Lower lobe of right lung (tissue), 2 donors: ENCODE data around the gene PANK4. TPM values are rescaled to one million over a fixed set of nuclear protein-coding genes. Genes with fewer than 3 reads are reported as not detected.
A peak's percentile ranks its signal among the peaks of the same experiment; 100 is the strongest.

Experiments used
- ATAC-seq, 2 donors: fragments of 200-7000 bp; cut with Tn5 transposase; one replicate each; pipeline ENCODE4 v1.9.1; 2020 to 2022; ENCODE audit warnings: mild to moderate bottlenecking in 2 of 2, moderate library complexity in 2 of 2
- DNase-seq: peaks from one replicate; pipeline ENCODE4 v3.0.0-alpha.2; 2020
- H3K27ac ChIP-seq: fragments of 200-600 bp; one replicate; pipeline ENCODE4 v1.8.0; 2022
- H3K27me3 ChIP-seq: fragments of 200-600 bp; one replicate; pipeline ENCODE4 v1.8.0; 2022; ENCODE audit warnings: low read depth
- H3K36me3 ChIP-seq: fragments of 200-600 bp; one replicate; pipeline ENCODE4 v1.8.0; 2022; ENCODE audit warnings: mild to moderate bottlenecking
- H3K4me1 ChIP-seq: fragments of 200-600 bp; one replicate; pipeline ENCODE4 v1.8.0; 2022
- H3K4me3 ChIP-seq: fragments of 200-600 bp; one replicate; pipeline ENCODE4 v1.8.0; 2022; ENCODE audit warnings: mild to moderate bottlenecking
- H3K9me3 ChIP-seq: fragments of 200-600 bp; one replicate; pipeline ENCODE4 v1.8.0; 2022
- intact Hi-C: fragments of 100-400 bp; cut with DNase I; formaldehyde crosslinking; loops from one replicate; pipeline ENCODE4 v1.11.0; 2022
- total RNA-seq: library from RNA; stranded (reverse); fragmentation: NEBNext Ultra II Directional; extraction: Animal tissue kit (Norgen Biotek cat#: 25700); gene quantifications from one replicate; pipeline ENCODE4 v1.2.1, GENCODE V29; 2021
- TF ChIP-seq, protein P1 (sequence below): fragments of 200-600 bp; IDR thresholded peaks from one replicate; pipeline ENCODE4 v1.8.0; 2022; ENCODE audit warnings: antibody characterized with exemption, mild to moderate bottlenecking
- donor health status: DM: no; HTN: yes; CAD: no; lungs with severe emphysema.

Gene PANK4
- total RNA-seq, 1 donor from 2014 or later = 39.2 TPM

- ATAC-seq (no peak), DNase-seq (no peak)
- Histone ChIP-seq H3K27ac (no peak overlapping the region), H3K36me3 (no peaks in the 10 kb centered on the region), H3K9me3 (no peaks in the 10 kb centered on the region), H3K27me3 (peaks cover 28% of the 10 kb centered on the region), H3K4me3 (no peak overlapping the region), H3K4me1 (peaks cover 5% of the 10 kb centered on the region)
- TF ChIP-seq, protein P1, sequence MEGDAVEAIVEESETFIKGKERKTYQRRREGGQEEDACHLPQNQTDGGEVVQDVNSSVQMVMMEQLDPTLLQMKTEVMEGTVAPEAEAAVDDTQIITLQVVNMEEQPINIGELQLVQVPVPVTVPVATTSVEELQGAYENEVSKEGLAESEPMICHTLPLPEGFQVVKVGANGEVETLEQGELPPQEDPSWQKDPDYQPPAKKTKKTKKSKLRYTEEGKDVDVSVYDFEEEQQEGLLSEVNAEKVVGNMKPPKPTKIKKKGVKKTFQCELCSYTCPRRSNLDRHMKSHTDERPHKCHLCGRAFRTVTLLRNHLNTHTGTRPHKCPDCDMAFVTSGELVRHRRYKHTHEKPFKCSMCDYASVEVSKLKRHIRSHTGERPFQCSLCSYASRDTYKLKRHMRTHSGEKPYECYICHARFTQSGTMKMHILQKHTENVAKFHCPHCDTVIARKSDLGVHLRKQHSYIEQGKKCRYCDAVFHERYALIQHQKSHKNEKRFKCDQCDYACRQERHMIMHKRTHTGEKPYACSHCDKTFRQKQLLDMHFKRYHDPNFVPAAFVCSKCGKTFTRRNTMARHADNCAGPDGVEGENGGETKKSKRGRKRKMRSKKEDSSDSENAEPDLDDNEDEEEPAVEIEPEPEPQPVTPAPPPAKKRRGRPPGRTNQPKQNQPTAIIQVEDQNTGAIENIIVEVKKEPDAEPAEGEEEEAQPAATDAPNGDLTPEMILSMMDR = no peak
- intact Hi-C loops = no loop called here
Observed at GRCh38 chr1:2497891-2498290, 28.5 kb downstream of the PANK4 start.

DNA sequence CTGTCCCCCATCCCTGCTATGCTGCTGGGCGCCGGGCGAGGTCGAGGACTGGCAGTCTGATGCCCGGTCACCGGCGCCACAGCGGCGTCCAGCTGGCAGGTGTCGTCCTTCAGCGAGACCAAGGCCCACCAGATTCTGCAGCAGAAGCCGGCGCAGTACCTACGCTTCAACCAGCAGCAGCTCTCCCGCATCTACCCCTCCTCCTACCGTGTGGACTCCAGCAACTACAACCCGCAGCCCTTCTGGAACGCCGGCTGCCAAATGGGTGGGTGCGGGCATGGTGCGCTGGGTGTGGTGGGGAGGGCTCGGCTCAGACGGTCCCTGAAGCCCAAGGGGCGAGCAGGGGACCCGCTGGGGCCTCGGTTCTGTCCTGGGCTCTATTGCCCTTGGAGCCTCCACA is 29.6 kb downstream of the PANK4 start:
- Histone ChIP-seq H3K9me3 (no peaks in the 10 kb centered on the region), H3K4me1 (peaks cover 5% of the 10 kb centered on the region), H3K27me3 (peaks cover 17% of the 10 kb centered on the region), H3K4me3 (no peak overlapping the region), H3K36me3 (no peaks in the 10 kb centered on the region), H3K27ac (no peak overlapping the region)
- intact Hi-C loops = no loop called here
- TF ChIP-seq, protein P1 = no peak
- no peak for DNase-seq
- ATAC-seq = no peak

- no peak overlapping the region for H3K27ac ChIP-seq
- H3K36me3 ChIP-seq = no peaks in the 10 kb centered on the region
- DNase-seq = no peak
- intact Hi-C loops = no loop called here
- peaks cover 12% of the 10 kb centered on the region for H3K27me3 ChIP-seq
- TF ChIP-seq, protein P1 = no peak
- ATAC-seq = no peak
- H3K9me3 ChIP-seq = no peaks in the 10 kb centered on the region
- peaks cover 5% of the 10 kb centered on the region for H3K4me1 ChIP-seq
- H3K4me3 ChIP-seq = no peak overlapping the region
Observed at GRCh38 chr1:2496087-2496622, 30.2 kb downstream of the PANK4 start.

GRCh38 chr1:2495546-2495945 is 30.9 kb downstream of the PANK4 start:
- TF ChIP-seq, protein P1 = no peak
- Histone ChIP-seq H3K27me3 (peaks cover 15% of the 10 kb centered on the region), H3K4me1 (peaks cover 5% of the 10 kb centered on the region), H3K4me3 (no peak overlapping the region), H3K9me3 (no peaks in the 10 kb centered on the region), H3K36me3 (no peaks in the 10 kb centered on the region), H3K27ac (no peak overlapping the region)
- DNase-seq (no peak), ATAC-seq (no peak)
- intact Hi-C loops = no loop called here

DNA sequence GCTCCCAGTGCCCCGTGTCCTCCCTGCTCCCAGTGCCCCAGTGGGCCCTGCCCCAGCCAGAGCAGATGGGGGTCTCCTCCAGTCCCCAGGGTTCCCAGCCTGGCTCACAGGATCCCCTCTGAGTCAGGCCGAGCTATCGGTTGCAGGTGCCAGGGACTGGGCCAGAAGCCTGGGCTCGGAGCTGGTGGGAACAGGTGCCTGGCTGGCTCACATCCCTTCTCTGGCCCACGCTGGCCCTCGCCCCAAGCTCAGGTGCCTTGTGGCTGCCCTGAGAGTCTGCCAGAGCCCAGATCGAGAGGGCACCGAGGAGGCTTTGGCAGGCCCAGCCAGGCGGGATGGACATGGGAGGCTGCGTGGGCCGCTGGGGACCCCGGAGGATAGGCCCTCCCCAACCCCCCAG is 31.4 kb downstream of the PANK4 start:
- no peaks in the 10 kb centered on the region for H3K9me3 ChIP-seq
- DNase-seq = no peak
- no peaks in the 10 kb centered on the region for H3K36me3 ChIP-seq
- peaks cover under 1% of the 10 kb centered on the region for H3K4me1 ChIP-seq
- peaks cover 15% of the 10 kb centered on the region for H3K27me3 ChIP-seq
- intact Hi-C loops = no loop called here
- H3K4me3 ChIP-seq = no peak overlapping the region
- ATAC-seq = no peak
- TF ChIP-seq, protein P1 = no peak
- H3K27ac ChIP-seq = no peak overlapping the region

GRCh38 chr1:2494323-2494693 is 32.1 kb downstream of the PANK4 start:
- no peaks in the 10 kb centered on the region for H3K4me1 ChIP-seq
- intact Hi-C loops = no loop called here
- DNase-seq = no peak
- H3K4me3 ChIP-seq = no peak overlapping the region
- H3K27me3 ChIP-seq = peaks cover 11% of the 10 kb centered on the region
- H3K9me3 ChIP-seq = no peaks in the 10 kb centered on the region
- ATAC-seq = peak in 1 of 2 donors; percentile 56
- TF ChIP-seq, protein P1 = no peak
- no peaks in the 10 kb centered on the region for H3K36me3 ChIP-seq
- no peak overlapping the region for H3K27ac ChIP-seq
